Caki2 (cell line): ENCODE results near the gene SH3RF1. TPM values are rescaled to one million over a fixed set of nuclear protein-coding genes. Genes with fewer than 3 reads are reported as not detected.

Experiments
- DNase-seq: peaks from one replicate; pipeline ENCODE4 v3.0.0-alpha.2; 2015; ENCODE audit warnings: low read depth
- in situ Hi-C: cut with HindIII; loops from 2 replicates; pipeline ENCODE4 v1.10.0; 2016; ENCODE audit warnings: low sequenced_read_pairs, low pct_unique_long_range_greater_than_20kb, mixed read lengths
- total RNA-seq: library from RNA; depleted of rRNA; stranded (reverse); fragments of >200 nt; shearing (Covaris generic); gene quantifications from 2 replicates; pipeline ENCODE4 v1.2.3, GENCODE V29; 2014; ENCODE audit warnings: low replicate concordance

Gene SH3RF1
- total RNA-seq, 1 experiment from 2014 or later: 15.3 TPM

DNA sequence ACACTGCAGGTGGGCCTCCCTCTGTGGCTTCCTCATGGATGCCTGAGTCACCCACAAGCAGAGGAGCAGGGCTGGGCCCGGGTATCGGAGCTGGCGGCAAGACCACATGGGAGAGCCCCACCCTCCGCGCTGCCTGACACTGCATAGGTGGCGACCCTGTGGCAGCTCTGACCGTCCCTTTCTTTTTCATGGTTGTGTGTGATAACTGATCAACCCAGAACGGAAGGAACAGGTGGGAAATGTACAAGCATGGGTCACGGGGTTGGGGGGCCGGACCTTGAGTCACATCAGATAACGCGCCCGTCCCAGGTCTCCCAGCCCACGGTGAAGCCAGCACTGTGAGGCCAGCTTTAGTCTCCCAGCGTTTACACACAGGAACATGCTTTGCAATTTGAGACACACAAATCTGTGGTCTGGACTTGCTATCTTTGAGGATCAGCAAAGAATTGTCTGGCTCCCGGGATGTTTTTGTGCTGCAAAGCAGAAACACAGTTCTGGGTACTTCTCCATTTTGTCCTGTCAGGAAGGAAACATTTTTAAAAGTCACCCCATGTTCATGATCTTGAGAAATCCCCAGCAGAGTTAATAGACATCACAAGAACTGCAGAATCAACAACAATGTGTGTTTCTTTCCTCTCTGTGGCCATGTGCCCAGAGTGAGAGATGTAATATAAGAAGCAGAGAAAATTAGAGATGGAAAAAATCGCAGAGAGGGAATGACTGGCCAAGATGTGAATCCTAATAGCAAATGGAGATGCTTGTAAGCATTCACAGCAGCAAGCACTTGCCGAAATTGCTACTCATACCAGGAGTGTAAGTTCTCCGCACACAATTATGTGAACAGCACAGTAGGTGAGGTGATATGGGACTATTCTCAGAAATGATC is 190.6 kb downstream of the SH3RF1 start:
- peak; percentile 29 for DNase-seq
- in situ Hi-C loops: no loop called here

DNA sequence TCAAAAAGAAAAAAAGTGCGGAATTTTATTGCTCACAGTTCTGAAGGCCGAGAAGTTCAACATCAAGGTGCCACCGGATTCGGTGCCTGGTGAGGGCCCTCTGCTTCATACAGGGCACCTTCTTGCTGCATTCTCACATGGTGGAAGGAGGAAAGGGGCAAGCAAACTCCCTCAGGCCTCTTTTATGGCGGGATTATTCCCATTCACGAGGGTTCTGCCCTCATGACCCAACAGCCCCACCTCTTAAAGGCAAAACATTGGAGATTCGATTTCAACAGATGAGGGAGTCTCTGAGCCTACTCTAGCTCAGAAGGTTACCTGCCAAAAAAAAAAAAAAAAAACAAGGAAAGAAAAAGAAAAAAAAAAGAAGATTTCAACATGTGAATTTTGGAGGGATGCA is 196.6 kb downstream of the SH3RF1 start:
- DNase-seq: no peak
- in situ Hi-C loops: no loop called here

DNA sequence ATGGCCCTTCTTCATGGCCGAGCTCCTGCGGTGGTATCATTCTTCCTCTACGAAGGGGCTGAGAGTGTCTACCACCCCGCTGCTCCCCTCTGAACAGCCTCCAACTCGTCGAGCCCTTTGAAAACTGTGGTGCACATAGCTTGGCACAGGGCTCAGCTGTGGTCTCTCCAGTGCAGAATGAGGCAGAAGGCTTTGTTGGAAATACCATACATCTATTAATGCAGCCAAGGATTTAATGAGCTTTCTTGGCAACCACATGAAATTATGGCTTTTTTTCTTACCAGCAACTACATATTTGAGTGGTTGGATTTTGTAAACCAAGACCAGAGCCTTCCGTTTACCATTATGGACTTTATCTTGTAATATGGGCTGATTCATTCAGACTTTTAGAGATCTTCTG is 199.0 kb downstream of the SH3RF1 start:
- in situ Hi-C loops: no loop called here
- DNase-seq: no peak

DNA sequence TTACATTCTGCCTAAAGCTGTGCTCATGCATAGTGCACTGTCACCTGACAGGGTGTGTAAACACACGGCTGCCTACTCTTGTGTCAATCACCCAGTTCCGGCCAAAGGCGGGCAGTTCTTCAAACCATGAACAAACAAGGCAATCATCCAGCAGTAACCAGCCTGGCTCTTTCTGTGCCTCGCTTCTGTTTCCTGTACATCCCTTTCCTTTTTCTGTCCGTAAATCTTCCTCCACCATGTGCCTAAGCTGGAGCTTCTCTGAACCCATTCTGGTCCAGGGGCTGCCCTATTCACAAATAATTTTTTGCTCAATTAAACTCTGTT is 199.9 kb downstream of the SH3RF1 start:
- in situ Hi-C loops: no loop called here

DNA sequence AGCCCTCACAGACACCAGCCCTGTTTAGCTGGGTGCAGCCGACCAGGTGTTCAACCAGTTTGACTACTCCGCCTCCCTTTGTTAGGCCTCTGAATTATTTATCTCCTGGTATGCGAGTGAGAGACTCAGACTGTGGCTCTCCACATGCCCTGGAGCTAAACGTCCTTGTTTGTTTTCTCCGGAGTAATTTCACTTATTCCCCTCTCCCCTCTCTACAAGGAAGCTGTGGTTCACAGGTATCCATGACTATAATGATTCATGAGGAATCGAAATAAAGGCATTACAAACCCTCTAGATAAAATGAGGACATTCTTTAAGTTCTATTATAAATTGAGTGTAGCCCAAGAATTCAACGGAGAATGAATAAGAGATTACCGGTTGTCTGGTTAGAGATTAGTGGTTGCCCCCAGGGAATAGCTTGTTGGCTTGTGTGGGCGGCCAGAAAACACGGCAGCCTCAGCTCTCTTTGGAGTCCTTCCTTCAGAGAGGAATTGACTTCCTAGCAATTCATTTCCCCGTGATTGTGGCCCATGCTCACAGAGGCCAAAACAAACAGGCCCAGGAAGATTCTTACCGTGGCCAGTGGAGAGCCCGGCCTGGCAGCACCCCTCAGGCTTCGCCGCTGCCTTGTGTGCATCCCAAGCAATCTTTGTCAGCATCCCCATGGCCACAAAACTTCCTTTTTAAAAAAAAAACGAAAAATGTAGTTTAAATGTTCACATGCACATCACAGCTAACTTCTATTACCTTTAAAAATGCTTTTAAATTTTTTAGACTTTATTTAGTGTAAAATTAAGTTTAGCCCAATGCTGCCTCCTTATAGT is 200.5 kb downstream of the SH3RF1 start:
- in situ Hi-C loops: no loop called here

More for the DNA sequence above, 199.9 kb downstream of the SH3RF1 start:
- peak; percentile 55 for DNase-seq

DNA sequence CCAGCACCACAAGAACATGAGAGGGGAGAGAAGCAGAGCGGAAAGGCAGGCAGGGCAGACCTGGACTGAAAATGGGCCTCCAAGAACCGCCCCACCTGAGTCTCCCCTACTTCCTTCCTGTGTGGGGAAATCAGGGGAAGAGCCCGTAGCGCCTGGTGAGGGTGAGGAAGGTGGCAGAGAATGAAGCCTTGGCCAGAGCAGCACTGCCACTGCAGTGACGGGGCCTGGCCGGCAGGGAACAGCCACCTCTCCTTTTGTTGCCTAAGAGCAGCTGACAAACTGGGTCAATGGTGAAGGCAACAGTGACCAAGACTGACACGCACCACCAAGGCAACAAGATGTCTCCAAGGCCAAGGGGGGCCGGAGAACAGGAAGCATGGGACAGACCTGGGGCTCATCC is 202.3 kb downstream of the SH3RF1 start:
- in situ Hi-C loops: no loop called here
- DNase-seq: no peak

More for the DNA sequence above, 200.5 kb downstream of the SH3RF1 start:
- DNase-seq: peak; percentile 90

DNA sequence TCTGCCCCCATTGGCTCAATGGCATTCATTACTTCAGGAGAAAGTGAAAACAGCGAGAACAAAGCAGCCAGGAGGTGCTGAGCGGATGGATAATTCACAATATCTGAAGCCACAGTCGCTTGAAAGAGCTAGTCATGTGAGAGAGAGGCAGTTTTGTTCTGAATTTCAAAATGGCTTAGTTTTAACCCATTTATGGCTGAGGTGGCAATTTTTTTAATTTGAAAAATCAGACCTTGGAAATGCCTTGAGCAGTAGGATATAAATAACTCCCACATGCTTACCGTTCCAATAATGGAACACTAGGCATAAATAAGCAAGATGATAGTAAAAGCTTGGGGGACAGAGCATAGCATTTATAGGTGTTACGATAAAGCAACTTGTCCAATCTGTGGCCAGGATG is 203.8 kb downstream of the SH3RF1 start:
- no peak for DNase-seq
- in situ Hi-C loops: no loop called here

DNA sequence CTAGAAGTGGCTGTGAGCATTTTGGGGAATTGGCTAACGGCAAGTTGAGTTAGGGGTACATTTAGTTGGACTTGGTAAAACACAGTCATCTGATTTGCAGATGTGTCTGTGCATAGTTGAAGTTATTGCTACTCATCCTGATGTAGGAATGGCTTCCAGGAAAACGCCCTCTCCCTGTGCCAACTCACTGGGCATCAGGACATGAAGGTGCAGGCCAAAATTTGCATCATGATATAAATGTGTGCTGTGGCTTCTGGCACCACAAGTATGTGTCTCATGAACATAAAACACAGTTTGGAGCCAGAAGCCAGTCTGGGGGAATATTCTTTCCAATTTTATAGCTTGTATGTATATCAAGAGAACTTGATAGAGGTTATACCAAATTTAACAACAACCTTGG is 206.5 kb downstream of the SH3RF1 start:
- DNase-seq: no peak
- in situ Hi-C loops: no loop called here

DNA sequence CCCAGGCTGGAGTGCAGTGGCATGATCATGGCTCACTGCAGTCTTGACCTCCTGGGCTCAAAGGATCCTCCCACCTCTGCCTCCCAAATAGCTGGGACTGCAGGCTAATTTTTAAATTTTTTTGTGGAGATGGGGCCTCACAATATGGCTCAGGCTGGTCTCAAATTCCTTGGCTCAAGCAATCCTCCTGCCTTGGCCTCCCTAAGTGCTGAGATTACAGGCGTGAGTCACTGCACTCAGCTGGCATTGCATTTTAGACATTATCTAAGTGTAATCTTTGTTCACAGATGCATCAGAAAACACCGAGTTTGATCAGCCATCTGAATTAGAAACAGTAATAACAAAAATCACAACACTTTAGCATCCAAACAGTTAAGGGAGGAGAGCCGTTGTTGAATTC is 207.3 kb downstream of the SH3RF1 start:
- in situ Hi-C loops: no loop called here
- DNase-seq: no peak

DNA sequence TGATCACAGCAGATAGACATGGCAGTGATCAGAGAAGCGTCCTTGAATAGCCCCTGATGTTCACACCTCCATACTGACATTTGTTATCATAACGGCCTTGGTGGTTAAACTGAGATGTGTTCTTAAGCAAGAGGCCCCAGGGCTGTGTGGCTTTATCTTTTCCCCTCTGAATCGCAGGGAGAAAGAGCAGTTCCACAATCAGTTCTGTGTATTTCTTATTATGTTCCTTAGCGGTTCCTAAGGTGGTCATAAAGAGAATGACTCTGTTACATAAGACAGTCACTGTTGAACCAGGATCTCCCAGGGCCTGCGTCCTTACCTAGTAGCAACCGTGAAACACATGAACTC is 207.9 kb downstream of the SH3RF1 start:
- in situ Hi-C loops: no loop called here
- no peak for DNase-seq

DNA sequence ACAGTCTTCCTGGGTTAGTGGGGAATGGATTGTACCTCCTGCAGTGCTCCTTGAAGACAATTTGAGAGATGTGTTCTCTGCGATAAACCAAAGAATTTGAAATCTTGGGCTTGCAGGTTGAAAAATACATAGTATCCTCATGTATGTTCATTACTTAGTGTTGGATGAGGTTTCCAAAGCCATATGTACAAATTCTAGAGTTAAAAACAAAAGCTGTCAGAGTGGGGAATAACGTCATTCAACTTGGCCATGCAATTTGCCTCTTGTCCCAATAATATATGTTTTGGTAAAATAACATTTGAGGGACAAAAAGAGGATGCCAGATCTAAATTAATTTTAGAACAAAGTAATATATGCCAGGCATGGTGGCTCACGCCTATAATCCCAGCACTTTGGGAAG is 209.4 kb downstream of the SH3RF1 start:
- in situ Hi-C loops: no loop called here
- no peak for DNase-seq

DNA sequence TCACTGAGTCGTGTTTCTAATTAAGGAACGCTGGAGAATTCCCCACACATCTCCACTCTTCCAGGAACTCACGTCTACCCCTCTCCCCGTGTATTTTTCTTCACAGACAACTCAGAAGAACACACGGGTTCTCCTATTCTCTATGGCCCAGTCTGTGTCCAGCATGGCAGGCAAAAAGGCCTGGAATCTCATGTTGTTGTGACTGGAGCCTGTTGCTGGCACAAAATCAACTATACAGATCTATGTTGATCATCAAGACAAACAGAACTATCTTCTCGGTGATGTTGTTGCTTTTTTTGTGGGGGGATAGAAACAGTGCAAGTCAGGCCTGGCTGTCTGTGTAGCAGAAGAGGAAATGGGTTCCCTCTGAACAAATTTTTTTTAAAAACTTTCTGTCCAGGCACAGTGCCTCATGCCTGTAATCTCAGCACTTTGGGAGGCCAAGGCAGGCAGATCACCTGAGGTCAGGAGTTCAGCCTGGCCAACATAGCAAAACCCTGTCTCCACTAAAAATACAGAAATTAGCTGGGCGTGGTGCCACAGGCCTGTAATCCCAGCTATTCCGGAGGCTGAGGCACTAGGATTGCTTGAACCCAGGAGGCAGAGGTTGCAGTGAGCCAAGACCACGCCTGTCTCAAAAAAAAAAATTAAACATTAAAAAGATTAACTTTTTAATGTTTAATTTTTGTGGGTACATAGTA is 210.2 kb downstream of the SH3RF1 start:
- in situ Hi-C loops: no loop called here
- no peak for DNase-seq

DNA sequence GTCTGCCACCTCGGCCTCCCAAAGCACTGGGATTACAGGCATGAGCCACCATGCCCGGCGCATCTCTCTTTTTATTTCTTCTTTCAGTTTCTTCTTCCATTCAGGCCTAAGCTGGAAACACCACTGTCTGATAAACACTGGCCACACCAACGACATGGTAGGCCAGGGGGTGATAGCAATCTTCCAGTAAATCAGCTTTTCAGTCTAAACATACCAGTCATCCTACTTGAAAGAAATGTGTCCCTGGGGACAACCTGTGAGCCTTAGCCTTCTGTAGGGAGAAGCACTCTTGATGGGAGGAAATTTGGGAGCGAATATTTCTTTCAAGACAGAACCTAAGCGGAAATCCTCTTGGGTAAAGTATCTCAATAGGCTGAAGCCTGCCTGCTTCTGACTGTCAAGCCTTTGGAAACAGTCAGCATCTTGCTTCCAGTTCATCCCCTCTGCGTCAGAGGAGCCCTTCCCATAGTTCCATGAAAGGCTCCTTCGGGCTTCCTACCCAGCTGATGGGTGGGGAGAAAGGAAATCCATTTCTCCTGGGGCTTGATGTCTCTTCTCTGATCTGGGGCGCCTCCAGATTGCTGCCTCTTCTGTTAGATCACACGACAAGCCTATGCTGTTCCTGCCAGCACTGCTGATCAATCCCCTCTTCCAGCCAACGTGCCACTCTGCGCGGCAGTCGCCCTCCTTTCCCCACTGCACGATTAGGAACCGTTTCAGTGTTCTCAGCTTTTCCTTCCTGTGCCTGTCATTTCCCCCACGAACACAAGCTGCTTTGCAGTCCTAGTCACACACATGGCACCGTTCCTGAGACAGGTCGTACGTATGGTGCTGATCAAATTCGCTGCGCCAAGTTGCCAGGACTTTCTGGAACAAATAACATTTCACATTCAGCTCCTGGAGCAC is 211.2 kb downstream of the SH3RF1 start:
- in situ Hi-C loops: no loop called here
- no peak for DNase-seq

DNA sequence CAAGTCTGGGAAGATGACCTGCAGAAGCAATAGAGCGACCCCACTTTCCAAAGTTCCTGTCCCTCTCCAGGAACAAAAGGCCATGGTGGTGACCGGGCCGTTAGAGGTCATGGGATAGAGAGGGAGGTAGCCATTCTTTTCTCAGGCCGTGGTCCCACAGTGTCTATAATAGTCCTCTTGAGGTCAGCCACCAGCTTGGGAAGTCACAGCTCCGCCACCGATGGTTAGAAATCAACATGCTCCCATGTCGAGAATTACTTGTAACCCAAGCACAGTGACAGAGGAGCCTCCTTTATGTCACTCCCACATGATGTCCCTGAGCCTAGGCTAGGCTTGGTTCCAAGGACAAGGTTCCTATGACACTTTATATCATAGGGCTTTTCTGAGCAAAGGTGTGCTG is 212.4 kb downstream of the SH3RF1 start:
- in situ Hi-C loops: no loop called here

DNA sequence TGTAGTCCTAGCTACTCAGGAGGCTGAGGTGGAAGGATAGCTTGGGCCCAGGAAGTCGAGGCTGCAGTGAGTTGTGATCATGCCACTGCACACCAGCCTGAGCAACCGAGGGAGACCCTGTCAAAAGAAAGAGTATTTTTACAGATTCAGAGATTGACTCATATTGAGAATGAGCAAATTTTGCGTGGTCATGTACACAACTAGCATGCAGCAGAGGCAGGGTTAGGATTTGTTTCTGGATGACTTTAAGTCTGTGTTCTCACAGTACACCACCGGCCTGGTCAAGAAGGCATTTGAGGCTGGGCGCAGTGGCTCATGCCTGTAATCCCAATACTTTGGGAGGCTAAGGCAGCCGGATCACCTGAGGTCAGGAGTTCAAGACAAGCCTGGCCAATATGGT is 215.9 kb downstream of the SH3RF1 start:
- no peak for DNase-seq

More for the DNA sequence above, 212.4 kb downstream of the SH3RF1 start:
- DNase-seq: no peak

DNA sequence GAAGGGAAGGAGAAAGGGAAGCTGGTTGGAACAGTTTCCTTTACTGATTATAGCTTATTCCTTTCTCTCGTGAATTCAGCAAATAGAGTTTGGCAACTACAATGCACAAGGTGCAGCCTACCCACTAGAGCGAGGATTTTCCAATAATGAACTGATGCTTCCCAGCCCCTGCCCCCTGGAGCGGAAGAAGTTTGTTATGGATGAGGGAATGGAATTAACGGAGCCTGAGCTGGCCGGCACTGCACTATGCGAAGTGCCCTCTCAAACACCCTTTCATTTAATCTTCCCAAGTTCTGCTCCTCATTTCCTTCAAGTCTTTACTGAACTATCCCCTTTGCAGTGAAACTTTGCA is 218.2 kb downstream of the SH3RF1 start:
- DNase-seq: no peak
- in situ Hi-C loops: no loop called here

More for the DNA sequence above, 215.9 kb downstream of the SH3RF1 start:
- in situ Hi-C loops: no loop called here

DNA sequence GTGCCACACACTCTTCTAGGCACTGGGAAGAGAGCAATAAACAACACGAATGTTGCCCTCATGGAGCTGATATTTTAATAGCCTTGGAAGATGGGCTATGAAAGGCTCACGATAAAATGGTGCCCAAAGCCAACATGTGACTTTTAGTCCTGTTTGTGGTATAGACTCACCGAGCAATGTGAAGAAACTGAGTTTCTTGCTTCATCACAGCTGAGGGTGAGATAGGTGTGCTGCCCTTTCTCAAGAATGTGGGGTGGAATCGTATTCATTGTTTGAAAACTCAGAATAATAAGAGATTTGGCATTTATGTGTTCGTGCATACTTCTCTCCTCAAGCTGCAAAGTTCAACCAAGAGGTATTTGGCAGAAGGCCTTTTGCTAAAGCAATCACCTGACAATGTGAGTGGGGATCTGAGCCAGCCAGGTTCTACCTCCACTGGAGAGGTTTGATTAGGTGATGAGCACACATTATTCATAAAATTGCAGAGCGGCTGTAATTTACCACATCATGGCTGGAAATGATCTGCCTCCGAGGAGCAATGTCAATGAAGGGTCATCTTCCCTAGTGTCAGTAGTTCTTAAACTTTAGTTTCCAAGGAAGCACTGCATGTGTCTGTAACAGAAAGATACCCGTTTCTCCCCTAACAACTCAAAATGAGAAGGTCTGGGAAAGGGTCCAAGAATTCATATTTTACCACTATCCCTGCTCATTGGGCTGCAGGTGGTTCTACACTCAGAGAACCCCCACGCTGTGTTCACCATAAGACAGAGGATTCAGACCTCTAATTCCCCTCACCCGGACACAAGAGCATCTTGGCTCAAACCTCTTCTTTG is 218.8 kb downstream of the SH3RF1 start:
- in situ Hi-C loops: no loop called here
- no peak for DNase-seq
